Sigmoid colon (tissue), 4 donors: ENCODE measurements around the gene CCDC47.

Experiments used
- CTCF ChIP-seq, 4 experiments: fragments of 450-650 bp in 3 of 4; fragments of 200-600 bp in 1 of 4; IDR thresholded peaks; one replicate each; pipeline ENCODE4 v1.5.1; 2016 to 2019; ENCODE audit warnings: antibody characterized with exemption in 4 of 4, mild to moderate bottlenecking in 3 of 4, moderate library complexity in 2 of 4
- EP300 ChIP-seq, 4 donors: sonication (generic); formaldehyde crosslinking; IDR thresholded peaks; one replicate each; pipeline ENCODE4 v1.6.1; 2017; ENCODE audit warnings: antibody characterized with exemption in 4 of 4
- POLR2A ChIP-seq, 2 donors: fragments of 450-650 bp; IDR thresholded peaks; one replicate each; pipeline ENCODE4 v1.6.1; 2016; ENCODE audit warnings: antibody characterized with exemption in 2 of 2, mild to moderate bottlenecking in 2 of 2, moderate library complexity in 2 of 2

GRCh38 chr17:63709110-63709509 is 64.3 kb downstream of the CCDC47 start:
- TF ChIP-seq CTCF (IDR thresholded peaks at IDR 0.05), result no peak
- no peak for TF ChIP-seq EP300 (IDR thresholded peaks at IDR 0.05)
- TF ChIP-seq POLR2A (IDR thresholded peaks at IDR 0.05), result no peak
